K562 (cell line): Measurements from ENCODE around the gene TAF15. TPM values are rescaled to one million over a fixed set of nuclear protein-coding genes. Genes with fewer than 3 reads are reported as not detected.
A peak's percentile ranks its signal among the peaks of the same experiment; 100 is the strongest.

Experiments
- CEBPG ChIP-seq, 3 experiments: fragments of 200-800 bp in 1 of 3; sonication (Bioruptor generic) in 1 of 3; sonication (generic) in 1 of 3; formaldehyde crosslinking in 1 of 3; IDR thresholded peaks in 2 of 3; conservative IDR thresholded peaks in 1 of 3; 2 replicates each; pipeline versions ENCODE4 v1.6.1 to v1.8.0; 2016 to 2022; ENCODE audit warnings: missing compliant biosample characterization in 2 of 3, missing genetic modification characterization in 2 of 3, mild to moderate bottlenecking in 1 of 3, missing genetic modification reagents in 1 of 3
- CREB1 ChIP-seq, 2 experiments: sonication (generic) in 1 of 2; formaldehyde crosslinking in 1 of 2; IDR thresholded peaks; 2 replicates each; pipeline versions ENCODE4 v1.6.1 to v1.8.0; 2012 to 2022; ENCODE audit warnings: inconsistent platforms in 1 of 2, mild to moderate bottlenecking in 1 of 2, missing genetic modification reagents in 1 of 2, moderate library complexity in 1 of 2
- CREM ChIP-seq: IDR thresholded peaks from 2 replicates; pipeline ENCODE4 v1.6.1; 2014; ENCODE audit warnings: antibody characterized with exemption, low read depth
- CXXC5 ChIP-seq: fragments of 250-450 bp; sonication (Bioruptor Pico); IDR thresholded peaks from 2 replicates; pipeline ENCODE4 v1.8.0; 2022; ENCODE audit warnings: inconsistent platforms, mild to moderate bottlenecking, moderate library complexity
- MAFG ChIP-seq: fragments of 450-650 bp; conservative IDR thresholded peaks from 2 replicates; pipeline ENCODE4 v1.6.1; 2016; ENCODE audit warnings: missing genetic modification characterization, missing compliant biosample characterization
- NEUROD1 ChIP-seq: fragments of 150-350 bp; IDR thresholded peaks from 2 replicates; pipeline ENCODE4 v1.6.1; 2014; ENCODE audit warnings: borderline replicate concordance, low read length, low read depth; ENCODE audit not compliant: partially characterized antibody
- PHF20 ChIP-seq: fragments of 450-650 bp; IDR thresholded peaks from 2 replicates; pipeline ENCODE4 v1.6.1; 2018; ENCODE audit not compliant: partially characterized antibody
- PHF21A ChIP-seq: fragments of 450-650 bp; IDR thresholded peaks from 2 replicates; pipeline ENCODE4 v1.6.1; 2017; ENCODE audit warnings: low read depth, borderline replicate concordance
- RBBP5 ChIP-seq: fragments of 200-600 bp; sonication (generic); IDR thresholded peaks from 2 replicates; pipeline ENCODE4 v1.6.1; 2012; ENCODE audit warnings: borderline replicate concordance, mild to moderate bottlenecking, low read length, control low read depth, inconsistent platforms; ENCODE audit not compliant: insufficient read depth, poor library complexity, severe bottlenecking
- RBFOX2 ChIP-seq: fragments of 200-400 bp; formaldehyde crosslinking; IDR thresholded peaks from 2 replicates; pipeline ENCODE4 v1.6.1; 2017; ENCODE audit warnings: low read depth, mild to moderate bottlenecking, low read length, moderate library complexity
- RBM34 ChIP-seq: fragments of 200-400 bp; formaldehyde crosslinking; IDR thresholded peaks from 2 replicates; pipeline ENCODE4 v1.6.1; 2018; ENCODE audit warnings: low read length, borderline replicate concordance; ENCODE audit not compliant: insufficient read depth
- RCOR1 ChIP-seq, 2 experiments: IDR thresholded peaks; 2 replicates each; pipeline ENCODE4 v1.6.1; 2012; ENCODE audit warnings: low read depth in 2 of 2, low read length in 2 of 2, borderline replicate concordance in 1 of 2, improper control_type of control experiment in 1 of 2
- SOX6 ChIP-seq: fragments of 450-650 bp; IDR thresholded peaks from 2 replicates; pipeline ENCODE4 v1.6.1; 2014; ENCODE audit warnings: mild to moderate bottlenecking
- U2AF1 ChIP-seq: fragments of 200-400 bp; formaldehyde crosslinking; optimal IDR thresholded peaks from 2 replicates; pipeline ENCODE3; 2017; ENCODE audit warnings: mild to moderate bottlenecking, low read depth, low read length, moderate library complexity
- ZKSCAN1 ChIP-seq: fragments of 150-350 bp; IDR thresholded peaks from 2 replicates; pipeline ENCODE4 v1.6.1; 2016; ENCODE audit warnings: low read depth, low read length
- ZNF311 ChIP-seq: fragments of 250-450 bp; sonication (Bioruptor Pico); IDR thresholded peaks from 2 replicates; pipeline ENCODE4 v1.4.0; 2020; ENCODE audit warnings: mild to moderate bottlenecking, moderate library complexity
- polyA plus RNA-seq, 8 experiments: library from polyadenylated mRNA; depleted of rRNA in 4 of 8; stranded (reverse) in 5 of 8; unstranded in 3 of 8; fragments of >200 nt; fragmentation: Nextera tagmentation in 2 of 8; fragmentation: Illumina TruSeq in 1 of 8; extraction: Ambion mirVana in 2 of 8; extraction: Trizol in 1 of 8; gene quantifications; 2 replicates each; pipeline versions ENCODE4 v1.2.1 to v1.2.3, GENCODE V29; 2011 to 2014; ENCODE audit warnings: inconsistent platforms in 1 of 8, missing spikeins in 1 of 8
- total RNA-seq, 7 experiments: library from RNA; depleted of rRNA in 6 of 7; stranded (reverse); fragments of >200 nt in 6 of 7; fragmentation: Illumina TruSeq in 2 of 7; extraction: Trizol in 2 of 7; gene quantifications; 2 replicates each; pipeline versions ENCODE4 v1.2.1 to v1.2.3, GENCODE V29; 2011 to 2021; ENCODE audit warnings: low replicate concordance in 1 of 7
- TF ChIP-seq, protein P1 (sequence below), 2 experiments: IDR thresholded peaks; 2 replicates each; pipeline ENCODE4 v1.6.1; 2012; ENCODE audit warnings: improper control_type of control experiment in 2 of 2, low read depth in 2 of 2, low read length in 2 of 2, borderline replicate concordance in 1 of 2
- TF ChIP-seq, protein P2 (sequence below): fragments of 450-650 bp; IDR thresholded peaks from 2 replicates; pipeline ENCODE4 v1.6.1; 2018; ENCODE audit not compliant: partially characterized antibody

TAF15 gene
- total and polyA plus RNA-seq, 9 of the 15 experiments (the other 6 are each of a cell fraction or from before 2014, with no cell fraction given): 4.1 to 272 (median 56.8) TPM

DNA sequence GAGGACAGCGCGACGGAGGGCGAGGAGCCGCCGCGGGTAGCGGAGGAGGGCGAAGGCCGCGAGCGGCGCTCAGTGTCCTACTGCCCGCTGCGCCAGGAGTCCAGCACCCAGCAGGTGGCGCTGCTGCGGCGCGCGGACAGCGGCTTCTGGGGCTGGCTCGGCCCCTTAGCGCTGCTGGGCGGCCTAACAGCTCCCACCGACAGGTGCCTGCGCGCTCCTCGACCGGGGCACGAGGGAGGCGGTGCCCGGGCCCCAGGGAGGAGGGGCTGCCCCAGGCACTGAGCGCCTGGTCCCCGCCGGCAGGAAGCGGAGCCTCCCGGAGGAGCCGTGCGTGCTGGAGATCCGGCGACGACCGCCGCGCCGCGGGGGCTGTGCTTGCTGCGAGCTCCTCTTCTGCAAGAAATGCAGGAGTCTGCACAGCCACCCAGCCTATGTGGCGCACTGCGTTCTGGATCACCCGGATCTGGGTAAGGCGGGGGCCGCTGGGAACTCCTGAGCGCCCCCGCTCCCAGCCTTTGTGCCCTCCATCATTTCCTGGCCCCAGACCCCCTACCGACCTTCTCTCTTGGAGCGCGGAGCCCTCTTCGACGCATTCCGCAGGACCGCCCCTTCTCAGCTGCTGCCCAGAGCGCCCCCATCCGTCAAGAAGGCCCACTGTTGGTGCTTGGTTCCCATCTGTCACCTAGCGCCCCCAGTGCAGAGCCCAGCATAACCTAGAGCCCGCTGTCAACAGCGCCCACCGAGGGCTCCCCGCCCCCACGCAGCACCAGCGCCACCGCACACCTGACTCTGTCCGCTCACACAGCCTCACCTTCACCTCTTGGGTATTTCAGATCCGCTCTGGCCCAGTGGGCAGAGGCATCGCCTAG, 44.9 kb upstream of the TAF15 start (continued):
- TF ChIP-seq, protein P1, sequence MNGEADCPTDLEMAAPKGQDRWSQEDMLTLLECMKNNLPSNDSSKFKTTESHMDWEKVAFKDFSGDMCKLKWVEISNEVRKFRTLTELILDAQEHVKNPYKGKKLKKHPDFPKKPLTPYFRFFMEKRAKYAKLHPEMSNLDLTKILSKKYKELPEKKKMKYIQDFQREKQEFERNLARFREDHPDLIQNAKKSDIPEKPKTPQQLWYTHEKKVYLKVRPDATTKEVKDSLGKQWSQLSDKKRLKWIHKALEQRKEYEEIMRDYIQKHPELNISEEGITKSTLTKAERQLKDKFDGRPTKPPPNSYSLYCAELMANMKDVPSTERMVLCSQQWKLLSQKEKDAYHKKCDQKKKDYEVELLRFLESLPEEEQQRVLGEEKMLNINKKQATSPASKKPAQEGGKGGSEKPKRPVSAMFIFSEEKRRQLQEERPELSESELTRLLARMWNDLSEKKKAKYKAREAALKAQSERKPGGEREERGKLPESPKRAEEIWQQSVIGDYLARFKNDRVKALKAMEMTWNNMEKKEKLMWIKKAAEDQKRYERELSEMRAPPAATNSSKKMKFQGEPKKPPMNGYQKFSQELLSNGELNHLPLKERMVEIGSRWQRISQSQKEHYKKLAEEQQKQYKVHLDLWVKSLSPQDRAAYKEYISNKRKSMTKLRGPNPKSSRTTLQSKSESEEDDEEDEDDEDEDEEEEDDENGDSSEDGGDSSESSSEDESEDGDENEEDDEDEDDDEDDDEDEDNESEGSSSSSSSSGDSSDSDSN (IDR thresholded peaks at IDR 0.05; ENCODE audit: borderline replicate concordance in 1 of 2, low read depth in 2 of 2, low read length in 2 of 2): peak; percentile 98 to 99
- peak; percentile 53 for TF ChIP-seq U2AF1
- no peak for TF ChIP-seq CEBPG (CRISPR knock-in tag; IDR thresholded peaks at IDR 0.05)
- no peak for TF ChIP-seq CEBPG (tag; conservative IDR thresholded peaks at IDR 0.05 in 1 of 2, IDR thresholded peaks at IDR 0.05 in 1 of 2)
- TF ChIP-seq RCOR1 (IDR thresholded peaks at IDR 0.05; ENCODE audit: borderline replicate concordance in 1 of 2, low read depth in 2 of 2, low read length in 2 of 2): peak in 1 of 2 experiments; percentile 13; a peak in 2 of 4 replicates
- TF ChIP-seq SOX6: peak; percentile 35; the same call in 1 of the 2 replicates
- 0 out of 2 replicates have a peak, but pooled peaks have one; percentile 35 for TF ChIP-seq ZKSCAN1
- TF ChIP-seq, protein P2, sequence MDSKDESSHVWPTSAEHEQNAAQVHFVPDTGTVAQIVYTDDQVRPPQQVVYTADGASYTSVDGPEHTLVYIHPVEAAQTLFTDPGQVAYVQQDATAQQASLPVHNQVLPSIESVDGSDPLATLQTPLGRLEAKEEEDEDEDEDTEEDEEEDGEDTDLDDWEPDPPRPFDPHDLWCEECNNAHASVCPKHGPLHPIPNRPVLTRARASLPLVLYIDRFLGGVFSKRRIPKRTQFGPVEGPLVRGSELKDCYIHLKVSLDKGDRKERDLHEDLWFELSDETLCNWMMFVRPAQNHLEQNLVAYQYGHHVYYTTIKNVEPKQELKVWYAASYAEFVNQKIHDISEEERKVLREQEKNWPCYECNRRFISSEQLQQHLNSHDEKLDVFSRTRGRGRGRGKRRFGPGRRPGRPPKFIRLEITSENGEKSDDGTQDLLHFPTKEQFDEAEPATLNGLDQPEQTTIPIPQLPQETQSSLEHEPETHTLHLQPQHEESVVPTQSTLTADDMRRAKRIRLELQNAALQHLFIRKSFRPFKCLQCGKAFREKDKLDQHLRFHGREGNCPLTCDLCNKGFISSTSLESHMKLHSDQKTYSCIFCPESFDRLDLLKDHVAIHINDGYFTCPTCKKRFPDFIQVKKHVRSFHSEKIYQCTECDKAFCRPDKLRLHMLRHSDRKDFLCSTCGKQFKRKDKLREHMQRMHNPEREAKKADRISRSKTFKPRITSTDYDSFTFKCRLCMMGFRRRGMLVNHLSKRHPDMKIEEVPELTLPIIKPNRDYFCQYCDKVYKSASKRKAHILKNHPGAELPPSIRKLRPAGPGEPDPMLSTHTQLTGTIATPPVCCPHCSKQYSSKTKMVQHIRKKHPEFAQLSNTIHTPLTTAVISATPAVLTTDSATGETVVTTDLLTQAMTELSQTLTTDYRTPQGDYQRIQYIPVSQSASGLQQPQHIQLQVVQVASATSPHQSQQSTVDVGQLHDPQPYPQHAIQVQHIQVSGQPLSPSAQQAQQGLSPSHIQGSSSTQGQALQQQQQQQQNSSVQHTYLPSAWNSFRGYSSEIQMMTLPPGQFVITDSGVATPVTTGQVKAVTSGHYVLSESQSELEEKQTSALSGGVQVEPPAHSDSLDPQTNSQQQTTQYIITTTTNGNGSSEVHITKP: peak; percentile 77
- peak; percentile 47 for TF ChIP-seq RBFOX2
- peak; percentile 79 for TF ChIP-seq CXXC5 (CRISPR knock-in tag)
- TF ChIP-seq CREB1 (IDR thresholded peaks at IDR 0.05): 0 out of 2 replicates have a peak, but pooled peaks have one; percentile 23
- no peak for TF ChIP-seq CREB1 (CRISPR knock-in tag; IDR thresholded peaks at IDR 0.05)
- no peak for TF ChIP-seq PHF20
- TF ChIP-seq CREM: peak; percentile 51
- no peak for TF ChIP-seq NEUROD1
- no peak for TF ChIP-seq MAFG
- TF ChIP-seq RBM34: peak; percentile 78; the same call in 1 of the 2 replicates
- TF ChIP-seq RBBP5: peak; percentile 32
- no peak for TF ChIP-seq ZNF311 (CRISPR knock-in tag)
- 0 out of 2 replicates have a peak, but pooled peaks have one; percentile 51 for TF ChIP-seq PHF21A
